Measurements from ENCODE around the gene UCK1. TPM values are rescaled to one million over a fixed set of nuclear protein-coding genes. Genes with fewer than 3 reads are reported as not detected.

UCK1 gene
- total and polyA plus RNA-seq, 5 donors = 26.1 to 32.0 (median 28.3) TPM

GRCh38 chr9:131474711-131475110, 56.4 kb downstream of the UCK1 start:
- H3K27ac ChIP-seq (ENCODE audit: low read length) = no peak overlapping the region
- H3K9me3 ChIP-seq (ENCODE audit: control insufficient read depth, low read length) = no peaks in the 10 kb centered on the region
- 84% methylated on average over 16 of the region's 16 CpGs for WGBS
- H3K4me1 ChIP-seq (ENCODE audit: control insufficient read depth, insufficient read depth, low read length) = no peaks in the 10 kb centered on the region
- no peak overlapping the region for H3K4me3 ChIP-seq (ENCODE audit: low read length)
- no peaks in the 10 kb centered on the region for H3K27me3 ChIP-seq (ENCODE audit: control insufficient read depth, insufficient read depth)
- intact Hi-C loops (cut with DNase I) = loop anchor here in 2 of 4 donors (5.0 to 10.0 kb wide), 2 partner anchors 100 to 102 kb away; no protein-coding TSS in a partner anchor
- DNase-seq = no peak
- no peak for ATAC-seq

- DNase-seq = no peak
- 72% methylated on average over 10 of the region's 10 CpGs for WGBS
Observed at GRCh38 chr9:131473891-131474290, 57.2 kb downstream of the UCK1 start.

More at GRCh38 chr9:131473891-131474290, 57.2 kb downstream of the UCK1 start:
- no peaks in the 10 kb centered on the region for H3K4me1 ChIP-seq (ENCODE audit: control insufficient read depth, insufficient read depth, low read length)
- intact Hi-C loops (cut with DNase I) = loop anchor here in 1 of 4 donors (10.0 kb wide), 1 partner anchor 99 kb away; no protein-coding TSS in a partner anchor
- H3K4me3 ChIP-seq (ENCODE audit: low read length) = no peak overlapping the region
- ATAC-seq = no peak
- no peak overlapping the region for H3K27ac ChIP-seq (ENCODE audit: low read length)
- H3K9me3 ChIP-seq (ENCODE audit: control insufficient read depth, low read length) = no peaks in the 10 kb centered on the region
- H3K27me3 ChIP-seq (ENCODE audit: control insufficient read depth, insufficient read depth) = no peaks in the 10 kb centered on the region

Other genes with a start within 250 kb of the UCK1 start
- gene PLPP7, start 241.5 kb downstream of the UCK1 start, total RNA-seq = 100 to 1,000 TPM in 3 of 4 donors, 10 to 100 TPM in 1; 96.3 to 126 (median 106) TPM
- 160 TPM for gene PLPP7, start 241.5 kb downstream of the UCK1 start, polyA plus RNA-seq
- 100 to 1,000 TPM; 137 to 175 (median 149) TPM for gene PRRC2B, start 137.2 kb downstream of the UCK1 start, total RNA-seq
- gene PRRC2B, start 137.2 kb downstream of the UCK1 start, polyA plus RNA-seq = 78.1 TPM
- gene POMT1, start 28.3 kb downstream of the UCK1 start, total RNA-seq = 10 to 100 TPM; 17.3 to 21.9 (median 20.4) TPM
- 18.4 TPM for gene POMT1, start 28.3 kb downstream of the UCK1 start, polyA plus RNA-seq
- gene PRRT1B, start 14.3 kb upstream of the UCK1 start, total RNA-seq = not detected
- not detected for gene PRRT1B, start 14.3 kb upstream of the UCK1 start, polyA plus RNA-seq
- 100 to 1,000 TPM in 1 of 4 donors, 10 to 100 TPM in 3; 82.3 to 100 (median 93.0) TPM for gene RAPGEF1, start 208.8 kb upstream of the UCK1 start, total RNA-seq
- 58.5 TPM for gene RAPGEF1, start 208.8 kb upstream of the UCK1 start, polyA plus RNA-seq

All from right cardiac atrium (tissue), 5 donors.